ENCODE data around the gene STRAP. TPM values are rescaled to one million over a fixed set of nuclear protein-coding genes. Genes with fewer than 3 reads are reported as not detected.
"Not testable (repeated sequence)": the region's sequence is repeated elsewhere in the genome, so short reads cannot be mapped to it uniquely, and the experiment has no call there.

The STRAP gene
- total RNA-seq, 1 experiment from 2014 or later, result 99.7 TPM

- DNase-seq (ENCODE audit: low spot score), result no peak
Observed at GRCh38 chr12:15873556-15873955, 8.6 kb upstream of the STRAP start.

GRCh38 chr12:15874556-15875145, 7.5 kb upstream of the STRAP start:
- DNase-seq (ENCODE audit: low spot score), result not testable (repeated sequence)

GRCh38 chr12:15875863-15876262, 6.3 kb upstream of the STRAP start:
- no peak for DNase-seq (ENCODE audit: low spot score)

GRCh38 chr12:15879413-15879812, 2.8 kb upstream of the STRAP start:
- no peak for DNase-seq (ENCODE audit: low spot score)

GRCh38 chr12:15880721-15881120, 1.5 kb upstream of the STRAP start:
- DNase-seq (ENCODE audit: low spot score), result no peak

GRCh38 chr12:15883536-15883935, 1.3 kb downstream of the STRAP start:
- peak; percentile 16 for DNase-seq (ENCODE audit: low spot score)

GRCh38 chr12:15886372-15887042, 4.3 kb downstream of the STRAP start:
- peak; percentile 22 for DNase-seq (ENCODE audit: low spot score)

- no peak for DNase-seq (ENCODE audit: low spot score)
Observed at GRCh38 chr12:15887043-15887817, 5.0 kb downstream of the STRAP start.

- DNase-seq (ENCODE audit: low spot score), result no peak
Observed at GRCh38 chr12:15892645-15893259, 10.6 kb downstream of the STRAP start.

GRCh38 chr12:15893260-15893659, 11.1 kb downstream of the STRAP start:
- DNase-seq (ENCODE audit: low spot score), result no peak

- no peak for DNase-seq (ENCODE audit: low spot score)
Observed at GRCh38 chr12:15896867-15897266, 14.7 kb downstream of the STRAP start.

- no peak for DNase-seq (ENCODE audit: low spot score)
Observed at GRCh38 chr12:15897433-15897832, 15.2 kb downstream of the STRAP start.

GRCh38 chr12:15899282-15899870, 17.2 kb downstream of the STRAP start:
- DNase-seq (ENCODE audit: low spot score), result peak; percentile 68

GRCh38 chr12:15904378-15904920, 22.3 kb downstream of the STRAP start:
- no peak for DNase-seq (ENCODE audit: low spot score)

GRCh38 chr12:15910468-15910863, 28.3 kb downstream of the STRAP start:
- peak; percentile 12 for DNase-seq (ENCODE audit: low spot score)

GRCh38 chr12:15910864-15911721, 28.9 kb downstream of the STRAP start, which contains the start of gene DERA:
TSS of gene DERA (plus strand) at chr12:15911332. CDS start at chr12:15911384, 52 bp downstream.
- peak; percentile 90 for DNase-seq (ENCODE audit: low spot score)

GRCh38 chr12:15911931-15912330, 29.7 kb downstream of the STRAP start:
- not testable (repeated sequence) for DNase-seq (ENCODE audit: low spot score)

- not testable (repeated sequence) for DNase-seq (ENCODE audit: low spot score)
Observed at GRCh38 chr12:15914131-15914530, 31.9 kb downstream of the STRAP start.

GRCh38 chr12:15918066-15918465, 35.9 kb downstream of the STRAP start:
- DNase-seq (ENCODE audit: low spot score), result no peak

- DNase-seq (ENCODE audit: low spot score), result no peak
Observed at GRCh38 chr12:15919418-15919817, 37.2 kb downstream of the STRAP start.

Data from HT-29 (cell line).